Measurements from ENCODE around the gene RPP14.
"Not testable (repeated sequence)": the region's sequence is repeated elsewhere in the genome, so short reads cannot be mapped to it uniquely, and the experiment has no call there.

RPP14 gene

GRCh38 chr3:58305882-58306711 is at the start of gene RPP14, which contains the start of gene HTD2:
TSS of gene RPP14 (plus strand) at chr3:58306245. CDS start at chr3:58310330, 4,085 bp downstream.
TSS of gene HTD2 (plus strand) at chr3:58306520. CDS start at chr3:58317614, 11,094 bp downstream.
- DNase-seq = peak; percentile 77 to 80

- DNase-seq = no peak
These were observed 49.5 kb upstream of the RPP14 start for GRCh38 chr3:58256511-58256910.

- DNase-seq = no peak
These were observed 47.5 kb upstream of the RPP14 start for GRCh38 chr3:58258392-58259055.

- no peak for DNase-seq
These were observed 45.7 kb upstream of the RPP14 start for GRCh38 chr3:58260261-58260731.

GRCh38 chr3:58260733-58261132 is 45.3 kb upstream of the RPP14 start:
- no peak for DNase-seq

- DNase-seq = no peak
These were observed 43.9 kb upstream of the RPP14 start for GRCh38 chr3:58261954-58262666.

GRCh38 chr3:58266577-58266976 is 39.5 kb upstream of the RPP14 start:
- DNase-seq = no peak

GRCh38 chr3:58267543-58267942 is 38.5 kb upstream of the RPP14 start:
- not testable (repeated sequence) for DNase-seq

GRCh38 chr3:58269356-58269755 is 36.7 kb upstream of the RPP14 start:
- no peak for DNase-seq

- DNase-seq = no peak
These were observed 35.6 kb upstream of the RPP14 start for GRCh38 chr3:58270485-58270884.

GRCh38 chr3:58271901-58272501 is 34.0 kb upstream of the RPP14 start:
- DNase-seq = no peak

- no peak for DNase-seq
These were observed 33.2 kb upstream of the RPP14 start for GRCh38 chr3:58272891-58273290.

GRCh38 chr3:58273362-58273761 is 32.7 kb upstream of the RPP14 start:
- DNase-seq = not testable (repeated sequence)

GRCh38 chr3:58274027-58274614 is 31.9 kb upstream of the RPP14 start:
- no peak for DNase-seq

- no peak for DNase-seq
These were observed 25.0 kb upstream of the RPP14 start for GRCh38 chr3:58281069-58281468.

- no peak for DNase-seq
These were observed 20.7 kb upstream of the RPP14 start for GRCh38 chr3:58285334-58285733.

- DNase-seq = no peak
These were observed 18.7 kb upstream of the RPP14 start for GRCh38 chr3:58287354-58287753.

- DNase-seq = no peak
These were observed 17.9 kb upstream of the RPP14 start for GRCh38 chr3:58288011-58288728.

- DNase-seq = not testable (repeated sequence)
These were observed 17.0 kb upstream of the RPP14 start for GRCh38 chr3:58288964-58289613.

- not testable (repeated sequence) for DNase-seq
These were observed 15.6 kb upstream of the RPP14 start for GRCh38 chr3:58290446-58290845.

GRCh38 chr3:58291671-58292338 is 14.2 kb upstream of the RPP14 start:
- DNase-seq = no peak
